ENCODE measurements around the gene NGLY1. TPM values are rescaled to one million over a fixed set of nuclear protein-coding genes. Genes with fewer than 3 reads are reported as not detected.

Gene NGLY1
- total RNA-seq, 2 experiments from 2014 or later: 46.0 to 46.2 TPM

DNA sequence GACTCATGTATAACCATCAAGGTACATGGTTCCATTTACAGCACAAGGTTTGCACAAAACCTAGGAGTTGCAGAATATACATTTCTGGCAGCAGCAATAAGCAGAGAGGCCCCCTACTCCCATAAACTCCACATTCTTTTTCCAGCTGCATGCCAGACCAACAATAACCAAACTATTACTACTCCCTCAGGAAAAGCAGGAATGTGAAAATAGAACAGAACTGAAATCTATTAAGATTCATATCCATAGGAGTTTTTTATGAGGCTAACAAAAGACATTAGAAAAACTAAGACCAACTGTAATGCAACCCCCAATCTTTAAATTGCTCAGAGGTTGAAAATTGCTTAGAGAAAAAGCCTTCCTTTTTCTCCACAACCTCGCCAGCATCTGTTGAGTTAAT, 90.9 kb downstream of the NGLY1 start:
- no peak for ATAC-seq (ENCODE audit: poor library complexity)
- ChIA-PET CTCF (no interaction called here), POLR2A (no interaction called here)
- Histone ChIP-seq H3K27ac (ENCODE audit: low read depth in 1 of 2, low read length in 2 of 2) (no peak overlapping the region), H3K36me3 (ENCODE audit: insufficient read depth, low read length) (no peaks in the 10 kb centered on the region), H3K27me3 (ENCODE audit: control insufficient read depth in 1 of 2, insufficient read depth in 2 of 2, low read length in 2 of 2) (no peaks in the 10 kb centered on the region), H3K9me3 (ENCODE audit: control insufficient read depth in 1 of 2, insufficient read depth in 1 of 2, low read length in 2 of 2) (no peaks in the 10 kb centered on the region), H3K4me3 (ENCODE audit: low read length) (no peak overlapping the region), H3K4me1 (ENCODE audit: insufficient read depth, low read length) (no peaks in the 10 kb centered on the region)
- intact Hi-C loops (cut with DNase I, micrococcal nuclease): no loop called here
- Mint-ChIP-seq H3K9me3 (no peaks in the 10 kb centered on the region), H3K27ac (no peak overlapping the region), H3K4me3 (no peak overlapping the region), H3K27me3 (peaks cover 6% of the 10 kb centered on the region), H3K36me3 (ENCODE audit: low read depth) (no peaks in the 10 kb centered on the region), H3K4me1 (ENCODE audit: low read depth) (no peaks in the 10 kb centered on the region)
- no peak for DNase-seq
- no peak for TF ChIP-seq CTCF (IDR thresholded peaks at IDR 0.05)

- Mint-ChIP-seq H3K36me3 (ENCODE audit: low read depth) (no peaks in the 10 kb centered on the region), H3K4me3 (no peak overlapping the region), H3K27me3 (peaks cover 6% of the 10 kb centered on the region), H3K9me3 (no peaks in the 10 kb centered on the region), H3K4me1 (ENCODE audit: low read depth) (no peaks in the 10 kb centered on the region), H3K27ac (no peak overlapping the region)
- Histone ChIP-seq H3K27me3 (ENCODE audit: control insufficient read depth in 1 of 2, insufficient read depth in 2 of 2, low read length in 2 of 2) (no peaks in the 10 kb centered on the region), H3K4me3 (ENCODE audit: low read length) (no peak overlapping the region), H3K9me3 (ENCODE audit: control insufficient read depth in 1 of 2, insufficient read depth in 1 of 2, low read length in 2 of 2) (no peaks in the 10 kb centered on the region), H3K36me3 (ENCODE audit: insufficient read depth, low read length) (no peaks in the 10 kb centered on the region), H3K4me1 (ENCODE audit: insufficient read depth, low read length) (no peaks in the 10 kb centered on the region), H3K27ac (ENCODE audit: low read depth in 1 of 2, low read length in 2 of 2) (no peak overlapping the region)
- no peak for TF ChIP-seq CTCF (IDR thresholded peaks at IDR 0.05)
- CTCF ChIA-PET: no interaction called here
- POLR2A ChIA-PET: no interaction called here
- DNase-seq (no peak), ATAC-seq (ENCODE audit: poor library complexity) (no peak)
- intact Hi-C loops (cut with DNase I, micrococcal nuclease): no loop called here
Observed at GRCh38 chr3:25690768-25691533, 92.3 kb downstream of the NGLY1 start.

GRCh38 chr3:25689226-25689625, 94.0 kb downstream of the NGLY1 start:
- H3K4me1 Mint-ChIP-seq (ENCODE audit: low read depth): no peaks in the 10 kb centered on the region
- H3K27me3 Mint-ChIP-seq: peaks cover 6% of the 10 kb centered on the region
- no peak overlapping the region for H3K4me3 ChIP-seq (ENCODE audit: low read length)
- CTCF ChIA-PET: no interaction called here
- no peaks in the 10 kb centered on the region for H3K4me1 ChIP-seq (ENCODE audit: insufficient read depth, low read length)
- H3K27ac ChIP-seq (ENCODE audit: low read depth in 1 of 2, low read length in 2 of 2): no peak overlapping the region
- POLR2A ChIA-PET: no interaction called here
- ATAC-seq (ENCODE audit: poor library complexity) (no peak), DNase-seq (no peak)
- H3K27me3 ChIP-seq (ENCODE audit: control insufficient read depth in 1 of 2, insufficient read depth in 2 of 2, low read length in 2 of 2): no peaks in the 10 kb centered on the region
- no peaks in the 10 kb centered on the region for H3K9me3 Mint-ChIP-seq
- no peaks in the 10 kb centered on the region for H3K9me3 ChIP-seq (ENCODE audit: control insufficient read depth in 1 of 2, insufficient read depth in 1 of 2, low read length in 2 of 2)
- intact Hi-C loops (cut with DNase I, micrococcal nuclease): no loop called here
- H3K36me3 Mint-ChIP-seq (ENCODE audit: low read depth): no peaks in the 10 kb centered on the region
- no peak overlapping the region for H3K27ac Mint-ChIP-seq
- no peak overlapping the region for H3K4me3 Mint-ChIP-seq
- TF ChIP-seq CTCF (IDR thresholded peaks at IDR 0.05): no peak
- no peaks in the 10 kb centered on the region for H3K36me3 ChIP-seq (ENCODE audit: insufficient read depth, low read length)

Data from CD4-positive, alpha-beta T cell (primary cell).